HG03175 (cell line): ENCODE data around the gene IL36G.

Experiments used
- ATAC-seq: cut with Tn5 transposase; IDR thresholded peaks from one replicate; pipeline ENCODE4 v1.9.1; 2021; ENCODE audit warnings: mild to moderate bottlenecking, moderate library complexity; ENCODE audit not compliant: unreplicated experiment

Gene IL36G

DNA sequence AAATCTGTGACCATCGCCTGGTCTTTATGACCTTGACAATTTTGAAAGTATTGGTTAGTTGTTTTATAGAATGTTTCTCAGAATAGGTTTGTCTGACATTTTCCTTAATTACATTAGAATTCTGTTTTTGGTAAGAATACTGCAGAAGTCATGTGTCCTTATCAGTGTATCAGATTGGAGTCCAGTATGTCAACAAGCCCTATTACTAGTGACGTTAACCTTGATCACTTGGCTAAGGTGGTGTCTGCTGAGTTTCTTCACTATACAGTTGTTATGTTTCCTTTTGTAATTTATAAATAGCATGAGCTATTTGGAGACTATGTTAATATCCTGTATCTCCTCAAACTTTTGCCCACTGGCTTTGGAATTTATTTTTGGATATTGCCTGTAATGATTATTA lies 10.8 kb upstream of the IL36G start:
- ATAC-seq: no peak

DNA sequence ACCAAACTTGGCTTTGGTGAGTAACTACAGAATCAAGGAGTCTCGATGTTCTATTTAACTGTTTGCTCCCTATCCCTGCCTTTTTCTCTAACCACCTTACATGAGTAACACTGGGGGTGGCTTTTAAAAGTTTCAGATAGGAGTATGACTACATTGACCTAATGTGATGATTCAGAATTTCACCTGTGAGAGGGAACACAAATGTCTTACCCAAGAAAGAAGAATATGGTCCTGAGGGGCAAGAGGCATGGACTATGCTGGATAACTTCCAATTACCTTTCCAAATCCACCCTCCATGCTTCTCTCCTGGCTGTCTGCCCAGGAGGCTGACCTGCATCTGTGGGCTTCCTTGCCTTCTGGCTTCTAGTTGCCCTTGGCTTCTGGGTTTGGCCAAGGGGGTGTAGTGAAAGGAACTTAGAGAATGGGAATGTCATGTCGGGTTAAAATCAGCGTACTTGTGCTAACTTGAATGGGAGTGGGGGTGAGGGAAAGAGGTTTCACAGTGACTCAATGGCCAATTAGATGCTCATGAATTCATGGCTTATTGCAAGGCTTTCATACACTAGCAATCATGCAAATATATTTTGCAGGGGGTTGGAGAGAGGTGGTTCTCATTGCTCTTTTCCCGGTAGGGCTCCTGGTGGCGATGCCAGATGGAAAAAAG lies 5.3 kb upstream of the IL36G start:
- ATAC-seq: no peak

DNA sequence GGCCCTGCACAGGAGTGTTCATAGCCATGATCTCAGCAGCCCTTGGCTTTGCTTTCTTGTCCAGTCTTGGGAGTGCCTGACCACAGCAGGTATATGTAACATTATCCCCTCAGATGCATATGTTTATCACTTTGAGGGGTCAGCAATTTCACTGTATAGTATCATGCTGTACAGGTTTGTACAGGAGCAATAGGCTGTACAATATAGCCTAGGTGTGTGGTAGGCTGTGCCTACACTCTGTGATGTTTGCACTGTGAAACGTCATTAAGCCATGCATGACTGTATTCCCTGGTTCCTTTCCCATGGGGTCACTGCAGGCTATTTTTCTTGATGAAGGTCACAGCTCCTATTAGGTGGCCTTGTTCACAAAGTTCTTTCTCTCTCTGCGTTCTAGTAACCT lies 4.7 kb upstream of the IL36G start:
- ATAC-seq: no peak

DNA sequence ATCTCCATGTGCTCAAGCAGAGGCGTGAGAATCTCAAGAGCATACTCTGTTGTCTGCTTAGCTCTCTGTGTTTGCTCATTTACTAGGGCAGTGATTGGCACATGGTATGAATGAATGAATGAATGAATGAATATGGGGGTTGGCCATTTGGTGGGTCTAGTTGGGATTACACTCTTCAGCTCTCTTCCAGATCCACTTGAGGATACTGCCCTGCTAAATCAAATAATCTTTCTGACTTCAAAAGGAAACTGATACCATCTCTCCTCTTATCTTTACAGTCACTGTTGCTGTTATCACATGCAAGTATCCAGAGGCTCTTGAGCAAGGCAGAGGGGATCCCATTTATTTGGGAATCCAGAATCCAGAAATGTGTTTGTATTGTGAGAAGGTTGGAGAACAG lies 1.9 kb downstream of the IL36G start:
- no peak for ATAC-seq

DNA sequence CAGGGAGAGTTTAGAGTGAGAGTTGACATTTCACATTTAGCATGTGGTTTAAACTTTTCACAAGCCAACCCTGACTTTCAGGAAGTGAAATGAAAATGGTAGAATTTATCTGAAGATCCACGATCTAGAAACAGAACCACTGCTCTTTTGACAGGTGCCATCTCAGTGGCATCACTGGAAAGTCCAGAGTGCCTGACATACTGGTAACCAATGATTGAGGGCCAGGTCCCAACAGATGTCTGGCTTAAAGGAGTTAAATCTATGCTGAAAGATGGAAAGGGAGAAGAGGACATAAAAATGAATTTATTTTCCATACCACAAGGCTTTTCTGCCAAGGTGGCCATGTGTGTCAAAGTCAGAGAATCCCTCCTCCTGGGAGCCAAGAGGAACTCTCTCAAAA lies 2.7 kb downstream of the IL36G start:
- ATAC-seq: no peak

DNA sequence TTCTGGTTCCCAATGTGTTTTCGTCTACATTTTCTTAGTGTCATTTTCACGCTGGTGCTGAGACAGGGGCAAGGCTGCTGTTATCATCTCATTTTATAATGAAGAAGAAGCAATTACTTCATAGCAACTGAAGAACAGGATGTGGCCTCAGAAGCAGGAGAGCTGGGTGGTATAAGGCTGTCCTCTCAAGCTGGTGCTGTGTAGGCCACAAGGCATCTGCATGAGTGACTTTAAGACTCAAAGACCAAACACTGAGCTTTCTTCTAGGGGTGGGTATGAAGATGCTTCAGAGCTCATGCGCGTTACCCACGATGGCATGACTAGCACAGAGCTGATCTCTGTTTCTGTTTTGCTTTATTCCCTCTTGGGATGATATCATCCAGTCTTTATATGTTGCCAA lies 7.3 kb downstream of the IL36G start:
- no peak for ATAC-seq

DNA sequence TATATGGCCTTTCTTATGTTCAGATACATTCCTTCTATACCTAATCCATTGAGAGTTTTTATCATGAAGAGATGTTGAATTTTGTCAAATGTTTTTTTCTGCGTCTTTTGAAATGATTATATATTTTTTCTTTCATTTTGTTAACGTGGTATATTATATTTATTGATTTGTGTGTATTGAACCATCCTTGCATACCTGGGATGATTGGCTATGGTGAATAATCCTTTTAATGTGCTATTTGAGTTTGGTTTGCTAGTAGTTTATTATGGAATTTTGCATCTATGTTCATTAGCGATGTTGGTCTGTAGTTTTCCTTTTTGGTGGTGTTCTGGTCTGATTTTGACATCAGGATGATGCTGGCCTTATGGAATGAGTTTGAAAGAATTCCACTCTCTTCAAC lies 11.8 kb downstream of the IL36G start:
- ATAC-seq: no peak

DNA sequence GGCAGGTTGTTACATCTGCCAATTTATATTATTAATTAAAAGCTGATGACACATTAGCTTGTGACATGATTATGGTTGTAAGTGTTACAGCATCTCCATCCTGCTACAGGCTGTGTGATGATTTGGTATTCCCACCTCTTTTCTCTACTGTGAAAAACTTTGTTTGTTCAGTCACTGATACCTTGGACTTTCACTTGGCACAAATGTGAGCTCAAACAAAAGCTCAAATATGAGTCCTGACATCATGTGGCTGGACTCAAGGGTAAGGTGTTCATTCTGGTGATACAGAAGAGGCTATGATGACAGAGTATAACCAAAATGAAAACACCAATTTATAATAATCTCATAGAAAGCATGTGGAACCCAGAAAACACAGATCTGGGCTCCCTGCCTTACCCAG lies 16.0 kb downstream of the IL36G start:
- no peak for ATAC-seq

DNA sequence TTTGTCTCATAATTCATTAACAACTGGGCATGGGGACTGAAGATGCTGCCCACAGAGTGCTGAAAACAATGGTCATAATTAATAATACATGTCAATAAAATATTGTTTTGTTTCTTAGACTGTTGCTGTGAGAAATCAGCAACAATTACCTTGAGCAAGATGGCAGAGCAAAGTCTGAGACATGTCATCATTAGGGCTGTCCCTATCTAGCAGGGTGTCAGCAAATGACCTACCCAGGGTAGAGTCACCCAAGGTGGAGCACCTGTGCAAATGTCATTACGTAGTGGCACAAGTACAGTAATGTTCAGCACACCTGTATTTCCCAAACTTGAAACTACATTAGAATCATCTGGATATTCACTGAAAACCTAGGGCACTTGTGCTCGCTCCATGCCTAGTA lies 16.8 kb downstream of the IL36G start:
- ATAC-seq: no peak

DNA sequence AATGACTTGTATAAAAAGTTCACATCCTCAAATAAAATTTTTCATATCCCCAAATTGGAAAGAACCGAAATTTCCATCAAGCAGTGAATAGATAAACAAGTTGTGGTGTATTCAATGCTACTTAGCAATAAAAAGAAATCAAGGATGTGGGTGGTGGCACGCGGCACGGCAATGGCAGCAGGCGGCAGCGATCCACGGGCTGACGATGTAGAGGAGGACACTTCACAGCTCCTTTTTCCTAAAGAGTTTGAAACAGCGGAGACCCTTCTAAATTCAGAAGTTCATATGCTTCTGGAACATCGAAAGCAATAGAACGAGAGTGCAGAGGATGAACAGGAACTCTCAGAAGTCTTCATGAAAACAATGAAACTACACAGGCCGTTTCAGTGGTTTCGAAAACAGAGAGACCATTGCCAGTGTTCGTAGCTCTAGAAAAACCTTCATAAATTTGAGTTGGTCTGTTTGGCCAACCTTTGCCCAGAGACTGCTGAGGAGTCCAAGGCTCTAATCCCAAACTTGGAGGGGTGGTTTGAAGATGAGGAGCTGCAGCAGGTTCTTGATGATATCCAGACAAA lies 17.6 kb downstream of the IL36G start:
- no peak for ATAC-seq

DNA sequence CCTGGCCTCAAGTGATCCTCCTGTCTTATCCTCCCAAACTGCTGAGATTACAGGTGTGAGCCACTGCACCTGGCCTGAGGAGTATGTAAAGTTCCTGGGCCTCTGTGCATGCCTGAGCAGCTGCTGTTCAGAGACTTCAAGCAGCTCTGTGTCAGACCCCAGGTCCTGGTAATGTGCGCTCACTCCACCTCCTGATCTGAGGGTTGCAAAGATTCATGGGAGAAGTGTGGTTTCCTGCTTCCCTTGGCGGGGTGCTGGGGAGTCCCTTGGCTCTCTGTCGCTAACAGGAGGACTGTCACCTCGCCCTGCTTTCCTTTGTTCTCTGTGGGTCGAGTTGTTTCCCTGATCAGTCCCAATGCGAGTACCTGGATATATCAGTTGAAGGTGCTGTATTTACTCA lies 18.8 kb downstream of the IL36G start:
- ATAC-seq: no peak

DNA sequence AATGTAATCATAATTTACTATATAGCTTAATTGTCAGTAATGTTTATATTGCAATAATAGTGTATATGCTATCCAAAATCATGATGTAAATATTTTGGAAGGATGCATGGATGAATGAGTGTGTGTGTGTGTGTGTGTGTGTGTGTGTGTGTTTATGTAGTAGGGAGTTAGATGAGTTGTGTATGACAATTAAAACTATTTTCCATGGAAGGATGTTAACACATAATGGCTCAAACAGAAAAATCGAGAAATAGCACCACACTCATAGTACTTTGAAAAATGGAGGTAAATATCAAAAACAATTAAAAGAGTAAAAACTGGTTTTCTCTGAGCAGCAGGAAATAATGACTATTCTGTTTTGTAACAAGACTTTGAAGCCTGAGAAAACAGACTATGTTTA lies 19.3 kb downstream of the IL36G start:
- no peak for ATAC-seq

DNA sequence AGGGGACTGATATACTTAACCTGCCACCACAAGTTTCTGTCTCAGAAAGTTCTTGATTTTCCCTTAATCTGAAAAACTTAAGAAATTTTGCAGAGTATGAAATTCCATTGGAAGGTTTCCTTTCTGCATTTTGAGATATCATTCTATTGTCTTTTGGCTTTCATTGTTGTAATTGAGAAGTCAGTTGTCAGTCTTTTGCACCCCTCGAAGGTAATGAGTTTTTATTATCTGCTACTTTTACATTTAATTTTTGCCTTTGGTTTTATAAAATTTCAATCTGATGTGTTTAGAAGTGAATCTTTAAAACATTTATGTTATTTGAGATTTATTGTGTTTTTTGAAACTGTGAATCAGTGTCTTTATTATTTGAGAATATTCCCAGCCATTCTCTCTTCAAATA lies 22.6 kb downstream of the IL36G start:
- ATAC-seq: no peak

DNA sequence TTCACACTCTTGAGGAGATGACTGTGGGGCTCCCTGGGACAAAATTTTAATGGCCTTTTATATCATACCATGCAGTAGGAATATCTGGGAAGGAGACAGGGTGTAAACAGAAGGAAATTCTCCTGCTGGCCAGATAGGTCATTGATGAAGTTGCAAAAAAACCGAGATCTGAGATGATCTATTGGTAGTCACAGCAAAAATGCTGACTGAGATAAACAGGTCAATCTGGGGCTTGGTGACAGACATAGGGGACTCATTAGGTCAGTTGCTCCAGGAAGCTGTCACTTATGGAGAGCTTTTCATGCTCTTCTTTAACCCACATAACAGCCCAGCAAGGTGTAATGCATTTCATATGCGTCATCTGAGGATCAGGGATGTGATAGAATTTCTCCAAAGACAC lies 24.9 kb downstream of the IL36G start:
- no peak for ATAC-seq

DNA sequence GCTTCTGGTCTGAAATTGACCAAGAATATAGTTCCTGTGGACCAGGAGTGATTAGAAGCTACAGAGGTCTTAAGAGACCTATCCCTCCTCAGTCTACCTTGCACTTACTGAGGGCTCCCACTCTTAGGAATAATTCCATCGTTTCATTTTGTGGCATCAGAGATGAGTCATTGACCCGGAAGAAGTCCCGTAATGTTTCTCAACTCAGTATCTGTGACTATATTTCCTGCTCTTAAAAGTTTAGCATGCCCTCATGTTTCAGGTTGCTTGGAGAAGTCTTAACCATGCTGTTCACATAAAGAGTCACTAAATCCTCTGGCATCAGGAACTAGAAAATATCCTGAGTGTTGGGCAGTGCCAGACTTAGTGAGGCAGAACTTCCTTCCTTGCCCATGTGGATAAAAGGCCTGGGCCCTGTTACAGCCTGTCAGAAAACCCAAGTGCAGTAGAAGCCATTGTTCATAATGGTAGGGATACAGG lies 27.3 kb downstream of the IL36G start, which contains the start of gene IL36A:
Gene IL36A (plus strand): TSS at position 430 of the 480 bp plus-strand sequence. CDS start 413 bp downstream, outside the sequence.
- ATAC-seq: no peak

DNA sequence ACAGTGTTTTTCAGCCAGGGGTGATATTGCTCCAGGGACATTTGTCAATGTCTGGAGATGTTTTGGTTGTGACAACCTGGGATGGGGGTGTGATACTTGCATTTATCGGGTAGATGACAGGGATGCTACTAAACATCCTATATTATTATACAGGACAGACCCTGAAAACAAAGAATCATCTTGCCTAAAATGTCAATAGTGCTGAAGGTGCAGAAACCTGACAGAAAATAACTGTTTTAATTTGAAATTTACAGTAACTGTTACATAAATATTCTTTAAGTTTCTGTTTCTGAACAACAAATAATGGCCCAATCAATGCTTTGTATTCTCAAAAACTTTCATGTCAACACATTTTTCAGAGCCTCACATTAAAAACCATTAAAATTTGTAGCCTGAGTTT lies 29.4 kb downstream of the IL36G start:
- no peak for ATAC-seq

DNA sequence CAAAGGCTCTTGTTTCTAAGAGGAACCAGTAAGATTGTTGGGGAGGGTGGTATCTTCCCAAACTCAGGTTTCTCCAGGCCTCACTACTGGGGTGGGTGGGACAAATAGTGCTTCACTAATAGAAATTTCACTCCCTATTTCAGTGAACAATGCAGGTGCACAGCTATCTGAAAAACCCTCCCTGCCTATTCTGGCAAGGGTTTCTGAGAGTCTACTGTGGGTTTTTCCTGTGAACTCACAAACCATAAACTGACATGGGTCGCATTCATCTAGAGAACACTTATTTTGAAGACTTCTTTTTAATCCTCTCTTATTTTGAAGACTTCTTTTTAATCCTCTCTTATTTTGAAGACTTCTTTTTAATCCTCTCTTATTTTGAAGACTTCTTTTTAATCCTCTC lies 31.8 kb downstream of the IL36G start:
- ATAC-seq: no peak

DNA sequence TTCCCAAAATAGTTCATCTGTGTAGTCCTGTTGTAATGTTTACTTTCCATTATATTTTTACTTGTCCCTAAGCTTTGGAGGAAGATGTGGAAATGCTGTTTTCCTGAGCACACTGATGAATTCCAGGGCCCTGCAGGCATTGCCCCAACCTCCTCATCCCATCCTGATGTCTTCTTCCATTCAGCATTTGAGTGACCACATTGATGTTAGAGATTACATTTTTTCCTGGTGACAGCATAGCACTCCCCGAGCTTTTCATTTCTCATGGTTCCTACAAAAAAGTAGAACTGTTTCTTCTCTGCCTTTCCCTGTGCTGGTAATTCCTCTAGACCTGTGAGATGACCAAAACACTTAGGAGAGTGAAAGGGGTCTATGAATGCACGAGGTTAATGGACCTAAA lies 32.3 kb downstream of the IL36G start:
- no peak for ATAC-seq

DNA sequence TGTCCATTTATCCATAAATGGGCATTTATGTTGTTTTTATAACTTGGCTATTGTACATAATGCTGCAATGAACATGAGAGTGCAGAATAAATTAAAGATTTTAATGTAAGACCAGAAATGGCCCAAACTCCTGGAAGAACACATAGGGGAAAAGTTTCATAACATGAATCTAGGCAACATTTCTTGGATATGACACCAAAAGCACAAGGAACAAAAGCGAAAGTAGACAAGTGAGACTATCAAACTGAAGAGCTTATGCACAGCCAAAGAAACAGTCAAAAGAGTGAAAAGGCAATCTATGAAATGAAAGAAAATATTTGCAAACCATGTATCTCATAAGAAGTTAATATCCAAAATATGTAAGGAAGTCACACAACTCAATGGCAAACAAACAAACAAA lies 33.3 kb downstream of the IL36G start:
- ATAC-seq: no peak

DNA sequence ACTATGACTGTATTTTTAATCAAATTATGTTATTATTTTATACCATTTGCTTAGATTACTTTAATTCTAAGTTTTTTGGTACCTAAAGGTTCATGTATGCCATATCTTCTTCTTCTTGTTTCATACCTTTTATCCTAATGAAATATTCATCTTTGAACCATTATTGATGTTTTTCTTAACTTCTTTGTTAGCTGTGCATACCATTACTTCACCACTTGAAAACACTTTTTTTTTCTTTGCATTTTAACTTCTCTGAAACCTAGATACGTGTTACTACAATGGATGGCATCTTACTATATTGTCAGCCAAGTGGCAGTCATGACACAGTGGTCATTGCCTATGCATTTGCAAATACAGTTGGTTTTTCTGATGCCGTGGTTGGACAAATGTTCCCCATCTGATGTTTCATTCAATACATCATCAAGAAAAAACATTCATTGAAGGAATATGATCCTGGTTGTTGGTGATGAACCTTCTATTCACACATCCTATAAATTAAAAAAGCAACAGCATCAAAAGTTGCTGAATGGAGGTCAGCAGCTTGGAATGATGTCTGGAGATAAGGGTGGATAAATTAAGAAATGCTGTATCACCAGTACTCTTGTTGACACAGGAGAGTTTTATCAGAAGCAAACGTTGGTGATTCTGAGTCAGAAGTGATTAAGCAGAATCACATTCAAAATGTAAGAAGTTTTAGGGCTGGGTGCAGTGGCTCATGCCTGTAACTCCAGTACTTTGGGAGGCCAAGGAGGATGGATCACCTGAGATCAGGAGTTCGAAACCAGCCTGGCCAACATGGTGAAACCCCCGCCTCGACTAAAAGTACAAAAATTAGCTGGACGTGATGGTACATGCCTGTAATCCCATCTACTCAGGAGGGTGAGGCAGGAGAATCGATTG lies 34.9 kb downstream of the IL36G start:
- ATAC-seq: no peak

DNA sequence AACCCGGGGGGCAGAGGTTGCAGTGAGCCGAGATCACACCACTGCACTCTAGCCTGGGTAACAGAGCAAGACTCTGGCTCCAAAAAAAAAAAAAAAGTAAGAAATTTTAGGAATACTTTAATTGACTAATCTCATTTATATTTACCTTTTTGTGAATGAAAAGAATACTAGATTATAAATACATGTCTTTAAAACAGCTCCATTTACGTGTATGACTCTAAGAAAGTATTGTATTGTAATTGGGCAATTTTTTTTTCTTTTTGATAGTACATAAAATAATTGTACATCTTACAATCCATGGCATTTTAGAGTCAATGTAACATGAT lies 35.5 kb downstream of the IL36G start:
- ATAC-seq: no peak

DNA sequence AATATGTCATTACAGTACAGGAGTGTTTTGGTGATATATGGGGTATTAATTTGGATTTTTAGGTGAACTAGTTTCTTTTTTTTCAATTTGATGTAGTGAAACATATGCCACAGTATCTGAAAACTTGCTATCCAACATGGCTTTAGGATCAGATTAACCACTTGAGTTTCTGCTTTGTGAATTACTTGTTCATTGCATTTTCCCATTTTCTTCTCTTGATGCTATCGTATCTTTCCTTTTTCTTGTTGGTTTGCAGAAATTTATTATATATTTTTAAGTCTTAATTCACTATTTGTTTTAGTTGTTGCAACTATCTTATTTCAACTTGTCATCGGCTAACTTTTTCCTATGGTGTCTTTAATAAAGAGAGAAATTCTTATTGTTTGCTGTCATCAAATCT lies 36.3 kb downstream of the IL36G start:
- no peak for ATAC-seq
